SH-SY5Y (cell line): ENCODE data around the gene LRRC14B.

ENCODE experiments used
- GATA2 ChIP-seq: IDR thresholded peaks from 2 replicates; pipeline ENCODE4 v1.6.1; 2011; ENCODE audit warnings: mild to moderate bottlenecking, low read depth, low read length
- GATA3 ChIP-seq: IDR thresholded peaks from 2 replicates; pipeline ENCODE4 v1.6.1; 2011; ENCODE audit warnings: low read depth, mild to moderate bottlenecking, low read length, moderate library complexity

DNA sequence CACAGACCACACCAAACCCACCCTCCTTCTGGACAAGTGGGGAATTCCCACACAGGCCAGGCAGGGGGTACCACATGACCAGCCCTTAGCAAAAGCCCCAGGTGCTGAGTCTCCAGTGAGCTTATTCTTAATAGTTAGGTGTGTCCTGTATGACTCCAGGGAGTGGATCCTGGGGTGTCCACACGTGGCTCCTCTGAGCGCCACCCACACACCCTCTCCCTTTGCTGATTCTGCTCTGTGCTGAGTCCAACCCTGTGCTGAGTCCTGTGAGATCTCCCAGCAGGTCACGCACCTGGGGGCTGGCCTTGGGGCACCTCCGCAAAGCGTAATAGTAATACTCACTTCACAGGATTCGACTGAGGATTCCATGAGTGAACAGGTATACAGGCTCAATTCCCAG is 12.7 kb downstream of the LRRC14B start:
- TF ChIP-seq GATA3, result no peak
- no peak for TF ChIP-seq GATA2
